NCI-H146 treated with DMSO at 0.1 percent for 48 hours (cell line): Measurements from ENCODE around the gene RMP24.

Experiments
- DNase-seq: peaks from one replicate; lab custom pipeline; 2025; ENCODE audit not compliant: unreplicated experiment; lab: John Stamatoyannopoulos, UW

Gene RMP24

GRCh38 chr18:35972197-35973000, at the start of gene RMP24:
Gene RMP24 (plus strand): TSS chr18:35972679.
- peak; percentile 97 for DNase-seq

- DNase-seq = no peak
These were observed 48.4 kb upstream of the RMP24 start for GRCh38 chr18:35923939-35924684.

- no peak for DNase-seq
These were observed 45.6 kb upstream of the RMP24 start for GRCh38 chr18:35926884-35927283.

- no peak for DNase-seq
These were observed 45.0 kb upstream of the RMP24 start for GRCh38 chr18:35927430-35927829.

- no peak for DNase-seq
These were observed 38.5 kb upstream of the RMP24 start for GRCh38 chr18:35933982-35934381.

GRCh38 chr18:35934891-35935290, 37.6 kb upstream of the RMP24 start:
- no peak for DNase-seq

- no peak for DNase-seq
These were observed 36.7 kb upstream of the RMP24 start for GRCh38 chr18:35935805-35936204.

- DNase-seq = no peak
These were observed 35.5 kb upstream of the RMP24 start for GRCh38 chr18:35936951-35937350.

- no peak for DNase-seq
These were observed 34.3 kb upstream of the RMP24 start for GRCh38 chr18:35938158-35938557.

- DNase-seq = no peak
These were observed 33.9 kb upstream of the RMP24 start for GRCh38 chr18:35938562-35938961.

- DNase-seq = no peak
These were observed 33.3 kb upstream of the RMP24 start for GRCh38 chr18:35939138-35939537.

- DNase-seq = no peak
These were observed 31.2 kb upstream of the RMP24 start for GRCh38 chr18:35941299-35941698.

- DNase-seq = no peak
These were observed 30.3 kb upstream of the RMP24 start for GRCh38 chr18:35942133-35942532.

GRCh38 chr18:35942661-35943060, 29.8 kb upstream of the RMP24 start:
- DNase-seq = no peak

GRCh38 chr18:35948080-35948479, 24.4 kb upstream of the RMP24 start:
- no peak for DNase-seq

- no peak for DNase-seq
These were observed 23.4 kb upstream of the RMP24 start for GRCh38 chr18:35949090-35949489.

- DNase-seq = peak; percentile 52
These were observed 22.4 kb upstream of the RMP24 start for GRCh38 chr18:35949903-35950627.

GRCh38 chr18:35950628-35950982, 21.9 kb upstream of the RMP24 start:
- DNase-seq = no peak

GRCh38 chr18:35953688-35954087, 18.8 kb upstream of the RMP24 start:
- DNase-seq = no peak

- no peak for DNase-seq
These were observed 16.3 kb upstream of the RMP24 start for GRCh38 chr18:35956226-35956625.

GRCh38 chr18:35962320-35962719, 10.2 kb upstream of the RMP24 start:
- no peak for DNase-seq

- no peak for DNase-seq
These were observed 8.2 kb upstream of the RMP24 start for GRCh38 chr18:35964319-35964718.
